Body of pancreas (tissue), 4 donors: Measurements from ENCODE around the gene EXD3.

Experiments
- CTCF ChIP-seq, 7 experiments: fragments of 450-650 bp in 4 of 7; fragments of 200-600 bp in 3 of 7; sonication (generic) in 3 of 7; IDR thresholded peaks; one replicate each; pipeline ENCODE4 v1.5.1; 2016 to 2019; ENCODE audit warnings: antibody characterized with exemption in 7 of 7
- POLR2A ChIP-seq, 3 donors: fragments of 450-650 bp; IDR thresholded peaks; one replicate each; pipeline ENCODE4 v1.6.1; 2016; ENCODE audit warnings: antibody characterized with exemption in 3 of 3, mild to moderate bottlenecking in 2 of 3

DNA sequence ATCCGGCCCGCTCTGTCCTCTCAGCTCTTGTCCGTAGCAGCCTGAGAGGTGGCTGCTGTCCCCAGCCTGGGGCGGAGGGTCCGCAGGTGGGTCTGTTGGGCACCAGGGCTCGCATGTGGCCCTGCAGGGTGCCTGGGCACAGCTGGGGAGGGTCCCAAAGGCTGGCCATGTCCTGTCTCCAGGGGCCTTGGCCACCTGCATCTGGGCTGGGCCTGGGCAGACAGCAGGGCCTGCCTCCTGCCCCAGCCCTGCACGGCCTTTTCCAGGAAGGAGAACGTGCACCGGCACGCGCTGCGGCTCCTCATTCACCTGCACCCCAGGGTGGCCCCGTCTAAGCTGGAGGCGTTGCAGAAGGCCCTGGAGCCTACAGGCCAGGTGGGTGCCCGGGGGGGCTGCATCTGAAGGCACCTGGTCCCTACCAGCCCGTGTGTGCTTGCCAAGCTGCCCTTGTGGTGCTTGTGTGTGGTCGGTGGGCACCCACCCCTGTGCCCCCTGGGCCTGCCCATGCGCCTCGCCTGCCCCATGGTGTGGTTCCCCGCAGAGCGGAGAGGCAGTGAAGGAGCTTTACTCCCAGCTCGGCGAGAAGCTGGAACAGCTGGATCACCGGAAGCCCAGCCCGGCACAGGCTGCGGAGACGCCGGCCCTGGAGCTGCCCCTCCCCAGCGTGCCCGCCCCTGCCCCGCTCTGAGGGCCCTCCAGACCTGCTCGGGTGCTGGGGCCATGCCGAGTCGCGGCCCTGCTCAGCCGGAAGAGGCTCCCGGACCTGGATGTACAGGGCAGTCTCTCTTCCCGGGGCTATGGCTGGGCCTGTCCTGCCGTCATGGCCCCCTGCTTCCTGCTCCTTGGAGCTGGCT, 150.5 kb downstream of the EXD3 start:
- no peak for TF ChIP-seq POLR2A (IDR thresholded peaks at IDR 0.05)
- TF ChIP-seq CTCF (IDR thresholded peaks at IDR 0.05) = no peak
